Measurements from ENCODE around the gene GPR146. TPM values are rescaled to one million over a fixed set of nuclear protein-coding genes. Genes with fewer than 3 reads are reported as not detected.

Gene GPR146
- total RNA-seq, 2 experiments from 2014 or later = 5.6 to 8.5 TPM

DNA sequence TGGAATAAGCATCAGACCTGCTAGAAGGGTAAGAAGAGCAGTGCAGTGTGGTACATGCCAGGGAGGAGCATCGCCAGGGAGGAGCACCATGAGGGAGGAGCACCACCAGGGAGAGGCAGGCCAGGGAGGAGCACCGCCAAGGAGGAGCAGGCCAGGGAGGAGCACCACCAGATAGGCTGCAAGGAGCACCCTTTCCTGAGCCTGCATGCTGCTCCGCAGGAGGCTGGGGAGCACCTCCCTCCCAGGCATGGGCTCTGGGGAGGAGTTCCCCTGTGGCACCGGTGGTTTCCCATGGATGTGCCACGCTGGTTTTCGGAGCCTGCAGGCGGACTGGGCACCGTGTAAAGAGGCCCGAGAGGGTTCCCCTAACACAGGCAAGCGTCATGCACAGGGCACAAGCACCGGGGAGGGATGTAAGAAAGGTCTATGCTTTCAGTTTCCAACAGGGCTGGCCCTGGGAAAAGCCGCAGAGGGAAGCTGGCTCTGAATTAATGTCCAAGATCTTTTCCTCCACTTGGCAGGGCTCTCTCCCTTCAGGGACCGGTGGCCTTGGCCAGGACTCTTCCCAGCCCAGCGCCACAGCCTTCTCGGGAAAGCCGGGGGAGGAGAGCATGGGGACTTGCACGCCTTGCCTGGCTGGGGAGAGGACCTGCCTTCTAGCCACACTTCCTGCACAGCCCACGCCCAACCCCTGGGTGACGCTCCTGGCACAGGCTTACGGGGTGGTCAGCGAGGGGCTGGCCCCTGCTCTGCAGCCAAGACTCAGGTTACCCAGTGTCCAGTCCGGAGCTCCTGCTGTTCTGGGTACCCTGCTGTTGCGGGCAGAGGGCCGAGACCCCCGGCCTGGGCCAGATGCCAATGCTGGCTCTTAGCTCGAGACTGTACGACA lies 32.1 kb downstream of the GPR146 start:
- TF ChIP-seq, protein P1, sequence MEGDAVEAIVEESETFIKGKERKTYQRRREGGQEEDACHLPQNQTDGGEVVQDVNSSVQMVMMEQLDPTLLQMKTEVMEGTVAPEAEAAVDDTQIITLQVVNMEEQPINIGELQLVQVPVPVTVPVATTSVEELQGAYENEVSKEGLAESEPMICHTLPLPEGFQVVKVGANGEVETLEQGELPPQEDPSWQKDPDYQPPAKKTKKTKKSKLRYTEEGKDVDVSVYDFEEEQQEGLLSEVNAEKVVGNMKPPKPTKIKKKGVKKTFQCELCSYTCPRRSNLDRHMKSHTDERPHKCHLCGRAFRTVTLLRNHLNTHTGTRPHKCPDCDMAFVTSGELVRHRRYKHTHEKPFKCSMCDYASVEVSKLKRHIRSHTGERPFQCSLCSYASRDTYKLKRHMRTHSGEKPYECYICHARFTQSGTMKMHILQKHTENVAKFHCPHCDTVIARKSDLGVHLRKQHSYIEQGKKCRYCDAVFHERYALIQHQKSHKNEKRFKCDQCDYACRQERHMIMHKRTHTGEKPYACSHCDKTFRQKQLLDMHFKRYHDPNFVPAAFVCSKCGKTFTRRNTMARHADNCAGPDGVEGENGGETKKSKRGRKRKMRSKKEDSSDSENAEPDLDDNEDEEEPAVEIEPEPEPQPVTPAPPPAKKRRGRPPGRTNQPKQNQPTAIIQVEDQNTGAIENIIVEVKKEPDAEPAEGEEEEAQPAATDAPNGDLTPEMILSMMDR (IDR thresholded peaks at IDR 0.05) = no peak
- no peaks in the 10 kb centered on the region for H3K4me1 Mint-ChIP-seq (ENCODE audit: low read depth)
- H3K9me3 Mint-ChIP-seq = no peaks in the 10 kb centered on the region
- H3K4me3 Mint-ChIP-seq = no peak overlapping the region
- H3K27me3 Mint-ChIP-seq = no peaks in the 10 kb centered on the region
- ATAC-seq (no peak), DNase-seq (no peak)
- H3K36me3 Mint-ChIP-seq (ENCODE audit: low read depth) = no peaks in the 10 kb centered on the region
- intact Hi-C loops (cut with micrococcal nuclease) = no loop called here
- ChIA-PET CTCF (interaction anchor here (1.1 to 1.4 kb wide), 3 partner anchors 11 to 83 kb away, joined by 3 to 5 read pairs (median 3); no protein-coding TSS in a partner anchor), POLR2A (no interaction called here)
- H3K27ac Mint-ChIP-seq = no peak overlapping the region

DNA sequence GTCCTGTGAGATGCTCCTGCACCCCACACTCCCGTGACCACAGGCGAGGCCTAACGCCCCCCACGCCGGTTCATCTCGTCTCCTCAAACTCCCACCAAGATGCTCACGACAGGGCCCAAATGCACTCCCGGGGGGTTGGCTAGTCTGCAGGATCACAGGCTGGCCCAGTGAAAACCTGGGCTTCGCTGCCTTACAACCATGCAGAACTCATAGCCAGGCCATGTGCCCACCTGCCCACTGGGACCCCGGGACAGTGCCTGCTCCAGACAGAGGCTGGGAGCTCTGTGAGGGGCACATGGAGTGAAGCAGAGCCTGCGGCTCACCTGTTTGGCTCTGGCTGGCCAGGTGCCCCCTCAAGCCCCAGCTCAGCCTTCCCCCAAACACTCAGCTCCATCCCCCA lies 34.2 kb downstream of the GPR146 start:
- DNase-seq (no peak), ATAC-seq (no peak)
- no peak overlapping the region for H3K27ac Mint-ChIP-seq
- intact Hi-C loops (cut with micrococcal nuclease) = no loop called here
- no peaks in the 10 kb centered on the region for H3K4me1 Mint-ChIP-seq (ENCODE audit: low read depth)
- no peaks in the 10 kb centered on the region for H3K9me3 Mint-ChIP-seq
- POLR2A ChIA-PET = interaction anchor here (0.8 kb wide), 1 partner anchor 64 kb away, joined by 4 read pairs; no protein-coding TSS in a partner anchor
- H3K27me3 Mint-ChIP-seq = no peaks in the 10 kb centered on the region
- H3K36me3 Mint-ChIP-seq (ENCODE audit: low read depth) = no peaks in the 10 kb centered on the region
- H3K4me3 Mint-ChIP-seq = no peak overlapping the region
- CTCF ChIA-PET = interaction anchor here (1.1 to 1.4 kb wide), 3 partner anchors 7 to 99 kb away, joined by 3 to 7 read pairs (median 4); no protein-coding TSS in a partner anchor
- TF ChIP-seq, protein P1 (IDR thresholded peaks at IDR 0.05) = no peak

DNA sequence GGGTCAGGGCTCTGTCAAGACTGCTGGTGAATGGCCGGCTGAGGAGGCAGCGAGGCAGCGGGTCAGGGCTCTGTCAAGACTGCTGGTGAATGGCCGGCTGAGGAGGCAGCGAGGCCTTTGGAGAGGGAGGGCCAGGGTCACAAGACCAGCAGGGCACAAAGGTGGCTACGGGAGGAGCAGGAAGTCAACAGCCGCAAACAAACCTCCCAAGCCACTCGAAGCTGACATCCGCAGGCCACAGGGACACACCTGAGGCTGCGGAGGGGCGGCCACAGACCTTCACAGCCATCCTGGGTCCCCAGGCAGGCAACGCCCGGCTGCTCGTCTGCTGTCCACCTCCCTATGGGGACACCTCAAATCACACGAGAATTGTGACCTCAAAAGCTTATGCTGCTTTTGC lies 34.6 kb downstream of the GPR146 start:
- intact Hi-C loops (cut with micrococcal nuclease) = no loop called here
- H3K27ac Mint-ChIP-seq = no peak overlapping the region
- H3K36me3 Mint-ChIP-seq (ENCODE audit: low read depth) = no peaks in the 10 kb centered on the region
- no peak overlapping the region for H3K4me3 Mint-ChIP-seq
- DNase-seq = no peak
- ChIA-PET CTCF (interaction anchor here (1.0 to 1.4 kb wide), 2 partner anchors 14 to 98 kb away, joined by 3 to 4 read pairs; no protein-coding TSS in a partner anchor), POLR2A (interaction anchor here (0.8 to 1.6 kb wide), 2 partner anchors 13 to 63 kb away, joined by 3 to 4 read pairs; no protein-coding TSS in a partner anchor)
- no peak for ATAC-seq
- no peaks in the 10 kb centered on the region for H3K4me1 Mint-ChIP-seq (ENCODE audit: low read depth)
- H3K27me3 Mint-ChIP-seq = no peaks in the 10 kb centered on the region
- no peaks in the 10 kb centered on the region for H3K9me3 Mint-ChIP-seq
- TF ChIP-seq, protein P1 (IDR thresholded peaks at IDR 0.05) = no peak

DNA sequence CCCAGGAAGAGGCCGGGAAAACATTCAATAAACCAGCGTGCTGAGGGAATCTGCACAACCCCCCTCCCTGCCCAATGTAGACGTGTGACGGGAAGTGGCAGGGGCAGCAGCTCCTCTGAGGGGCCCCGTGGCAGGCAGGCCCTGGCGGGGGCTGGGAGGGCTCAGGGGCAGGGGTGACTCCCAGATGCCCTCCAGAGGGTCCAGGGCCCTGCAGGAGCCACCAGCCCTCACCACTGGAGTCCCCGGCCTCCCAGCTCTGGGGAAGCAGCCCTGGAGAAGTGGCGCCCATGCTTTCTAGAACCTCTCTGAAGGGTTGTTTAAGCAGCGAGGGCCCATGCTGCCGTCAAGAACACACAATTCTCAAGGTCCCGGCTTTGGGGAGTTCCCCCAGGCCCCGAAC lies 35.2 kb downstream of the GPR146 start:
- no peak overlapping the region for H3K4me3 Mint-ChIP-seq
- TF ChIP-seq, protein P1 (IDR thresholded peaks at IDR 0.05) = no peak
- POLR2A ChIA-PET = interaction anchor here (1.6 kb wide), 1 partner anchor 14 kb away, joined by 3 read pairs; no protein-coding TSS in a partner anchor
- H3K36me3 Mint-ChIP-seq (ENCODE audit: low read depth) = no peaks in the 10 kb centered on the region
- intact Hi-C loops (cut with micrococcal nuclease) = no loop called here
- no peaks in the 10 kb centered on the region for H3K9me3 Mint-ChIP-seq
- H3K27ac Mint-ChIP-seq = no peak overlapping the region
- ATAC-seq = no peak
- H3K4me1 Mint-ChIP-seq (ENCODE audit: low read depth) = no peaks in the 10 kb centered on the region
- CTCF ChIA-PET = interaction anchor here (1.0 to 1.7 kb wide), 3 partner anchors 14 to 98 kb away, joined by 3 to 4 read pairs (median 4); no protein-coding TSS in a partner anchor
- no peaks in the 10 kb centered on the region for H3K27me3 Mint-ChIP-seq
- no peak for DNase-seq

Measured in activated CD8-positive, alpha-beta T cell treated with anti-CD3 and anti-CD28 coated beads for 36 hours (primary cell).